H1 (cell line): ENCODE data around the gene PAGE2. TPM values are rescaled to one million over a fixed set of nuclear protein-coding genes. Genes with fewer than 3 reads are reported as not detected.

ENCODE experiments used
- CTCF ChIA-PET: fragments of 300-600 bp; sonication (Branson Sonifier 250); formaldehyde crosslinking; loops from one replicate; lab custom pipeline; 2021; ENCODE audit not compliant: partially characterized antibody; lab: Charles Lee
- POLR2A ChIA-PET: fragments of 300-600 bp; sonication (Branson Sonifier 250); formaldehyde crosslinking; loops from one replicate; lab custom pipeline; 2021; ENCODE audit warnings: inconsistent platforms; ENCODE audit not compliant: partially characterized antibody; lab: Charles Lee
- DNase-seq, 2 experiments: peaks; one replicate each; pipeline versions ENCODE4 v3.0.0 to v3.0.0-alpha.2; 2010 to 2022; ENCODE audit warnings: low spot score in 2 of 2, low read depth in 1 of 2, mixed read lengths in 1 of 2
- FAIRE-seq: peaks from 2 replicates; lab custom pipeline; 2011; peaks lifted over from hg19 to GRCh38; lab: Jason Lieb, UNC
- H2AFZ ChIP-seq: 2 replicates; pipeline ENCODE4 v1.8.1; 2012; ENCODE audit warnings: low read length, inconsistent platforms
- H2AK5ac ChIP-seq: 2 replicates; pipeline ENCODE4 v1.6.1; 2013; ENCODE audit warnings: low read depth, low read length
- H2BK120ac ChIP-seq: replicated peaks from 2 replicates; pipeline ENCODE3; 2013; ENCODE audit warnings: low read depth, low read length, inconsistent platforms
- H2BK12ac ChIP-seq: 2 replicates; pipeline ENCODE4 v1.6.1; 2013; ENCODE audit warnings: low read depth, low read length
- H2BK15ac ChIP-seq: 2 replicates; pipeline ENCODE4 v1.6.1; 2013; ENCODE audit warnings: low read length
- H2BK20ac ChIP-seq: 2 replicates; pipeline ENCODE4 v1.6.1; 2013; ENCODE audit warnings: low read length
- H2BK5ac ChIP-seq: 2 replicates; pipeline ENCODE4 v1.6.1; 2013; ENCODE audit warnings: low read depth, low read length
- H3K14ac ChIP-seq: 2 replicates; pipeline ENCODE4 v1.6.1; 2013; ENCODE audit warnings: inconsistent platforms; ENCODE audit not compliant: insufficient read length
- H3K18ac ChIP-seq: 2 replicates; pipeline ENCODE4 v1.6.1; 2013; ENCODE audit warnings: low read length; ENCODE audit errors: extremely low read depth
- H3K23ac ChIP-seq: 2 replicates; pipeline ENCODE4 v1.6.1; 2013; ENCODE audit warnings: inconsistent platforms; ENCODE audit not compliant: insufficient read length
- H3K23me2 ChIP-seq: 2 replicates; pipeline ENCODE4 v1.6.1; 2013; ENCODE audit warnings: low read depth, low read length
- H3K27ac ChIP-seq: 2 replicates; pipeline ENCODE4 v1.6.1; 2011; ENCODE audit warnings: low read depth, low read length, inconsistent platforms
- H3K27me3 ChIP-seq, 4 experiments: replicated peaks in 1 of 4; 1 replicate in 1 of 4; 2 replicates in 3 of 4; pipeline versions ENCODE4 v1.6.1 to v1.8.1; 2011 to 2013; ENCODE audit warnings: low read length in 3 of 4, mild to moderate bottlenecking in 3 of 4, inconsistent platforms in 2 of 4, mixed read lengths in 2 of 4, moderate library complexity in 1 of 4; ENCODE audit not compliant: control insufficient read depth in 3 of 4, insufficient read depth in 3 of 4; ENCODE audit errors: extremely low read depth in 1 of 4
- H3K36me3 ChIP-seq, 4 experiments: 2 replicates each; pipeline versions ENCODE4 v1.6.1 to v1.8.1; 2011 to 2013; ENCODE audit warnings: mild to moderate bottlenecking in 4 of 4, low read length in 3 of 4, moderate library complexity in 2 of 4, control low read depth in 1 of 4, inconsistent platforms in 1 of 4; ENCODE audit not compliant: insufficient read depth in 4 of 4, control insufficient read depth in 2 of 4
- H3K4ac ChIP-seq: replicated peaks from 2 replicates; pipeline ENCODE3; 2013; ENCODE audit warnings: low read length, low read depth, mixed read lengths, inconsistent platforms; ENCODE audit not compliant: insufficient read length
- H3K4me1 ChIP-seq, 4 experiments: replicated peaks in 1 of 4; 1 replicate in 1 of 4; 2 replicates in 3 of 4; pipeline versions ENCODE4 v1.6.1 to v1.8.1; 2011 to 2013; ENCODE audit warnings: low read length in 3 of 4, inconsistent platforms in 2 of 4, mixed read lengths in 1 of 4; ENCODE audit not compliant: insufficient read depth in 4 of 4, control insufficient read depth in 3 of 4
- H3K4me2 ChIP-seq, 2 experiments: 2 replicates each; pipeline versions ENCODE4 v1.6.1 to v1.8.1; 2011 to 2013; ENCODE audit warnings: low read depth in 2 of 2, low read length in 2 of 2, control low read depth in 1 of 2, inconsistent platforms in 1 of 2, mild to moderate bottlenecking in 1 of 2; ENCODE audit not compliant: insufficient read depth in 1 of 2
- H3K4me3 ChIP-seq, 4 experiments: fragments of 200-600, 300-600 bp in 1 of 4; sonication (generic), shearing (Covaris generic), sonication (Bioruptor Twin) in 1 of 4; 2 replicates each; pipeline versions ENCODE4 v1.5.1 to v1.8.1; 2011 to 2016; ENCODE audit warnings: low read length in 4 of 4, low read depth in 3 of 4, control low read depth in 2 of 4, inconsistent platforms in 2 of 4, mild to moderate bottlenecking in 2 of 4, mixed read lengths in 1 of 4, moderate library complexity in 1 of 4; ENCODE audit not compliant: insufficient read depth in 2 of 4; ENCODE audit errors: extremely low read depth in 1 of 4
- H3K56ac ChIP-seq: replicated peaks from 2 replicates; pipeline ENCODE3; 2013; ENCODE audit warnings: low read depth, mild to moderate bottlenecking, mixed read lengths, low read length, inconsistent platforms; ENCODE audit not compliant: insufficient read length
- H3K79me1 ChIP-seq: 2 replicates; pipeline ENCODE4 v1.6.1; 2013; ENCODE audit warnings: low read depth, low read length, control low read depth
- H3K79me2 ChIP-seq, 2 experiments: 2 replicates each; pipeline versions ENCODE4 v1.6.1 to v1.8.1; 2012 to 2013; ENCODE audit warnings: low read length in 2 of 2, mild to moderate bottlenecking in 2 of 2, inconsistent platforms in 1 of 2; ENCODE audit not compliant: insufficient read depth in 2 of 2, control insufficient read depth in 1 of 2
- H3K9ac ChIP-seq, 4 experiments: replicated peaks in 1 of 4; 1 replicate in 1 of 4; 2 replicates in 3 of 4; pipeline versions ENCODE4 v1.6.1 to v1.8.1; 2011 to 2013; ENCODE audit warnings: low read depth in 3 of 4, low read length in 3 of 4, control low read depth in 2 of 4, mild to moderate bottlenecking in 2 of 4, moderate library complexity in 2 of 4, inconsistent platforms in 1 of 4; ENCODE audit errors: extremely low read depth in 1 of 4
- H3K9me3 ChIP-seq, 2 experiments: 2 replicates each; pipeline versions ENCODE4 v1.6.1 to v1.8.1; 2012 to 2013; ENCODE audit warnings: mild to moderate bottlenecking in 2 of 2, moderate library complexity in 2 of 2, control low read depth in 1 of 2, inconsistent platforms in 1 of 2, low read depth in 1 of 2, low read length in 1 of 2, mixed read lengths in 1 of 2; ENCODE audit not compliant: insufficient read depth in 2 of 2
- H4K20me1 ChIP-seq, 2 experiments: replicated peaks in 1 of 2; 2 replicates each; pipeline versions ENCODE3 to v1.8.1; 2011 to 2013; ENCODE audit warnings: inconsistent platforms in 2 of 2, low read length in 2 of 2, mild to moderate bottlenecking in 1 of 2; ENCODE audit not compliant: insufficient read depth in 2 of 2, control insufficient read depth in 1 of 2
- H4K5ac ChIP-seq: 2 replicates; pipeline ENCODE4 v1.6.1; 2013; ENCODE audit warnings: low read length, low read depth, mixed read lengths, inconsistent platforms; ENCODE audit not compliant: insufficient read length
- H4K8ac ChIP-seq: 2 replicates; pipeline ENCODE4 v1.8.0; 2013; ENCODE audit warnings: mild to moderate bottlenecking, moderate library complexity, low read length, inconsistent platforms; ENCODE audit not compliant: insufficient read depth; ENCODE audit errors: extremely low read depth
- H4K91ac ChIP-seq: replicated peaks from 2 replicates; pipeline ENCODE3; 2013; ENCODE audit warnings: low read length, mixed read lengths, inconsistent platforms; ENCODE audit not compliant: insufficient read length
- BCL11A ChIP-seq, 2 experiments: IDR thresholded peaks; one replicate each; pipeline ENCODE4 v1.6.1; 2011; ENCODE audit warnings: low read depth in 2 of 2, low read length in 2 of 2, mild to moderate bottlenecking in 2 of 2
- CBX5 ChIP-seq: fragments of 300-800, 300-1000 bp; sonication (generic); IDR thresholded peaks from 2 replicates; pipeline ENCODE4 v1.7.1; 2016; ENCODE audit warnings: antibody characterized with exemption, low read length, low read depth
- CREB1 ChIP-seq: IDR thresholded peaks from 2 replicates; pipeline ENCODE4 v1.6.1; 2012; ENCODE audit warnings: inconsistent platforms
- E2F6 ChIP-seq: IDR thresholded peaks from 2 replicates; pipeline ENCODE4 v1.6.1; 2012; ENCODE audit warnings: inconsistent platforms
- FOSL1 ChIP-seq: IDR thresholded peaks from 2 replicates; pipeline ENCODE4 v1.6.1; 2011; ENCODE audit warnings: mild to moderate bottlenecking, low read depth, low read length, moderate library complexity; ENCODE audit not compliant: insufficient read depth
- HDAC6 ChIP-seq: IDR thresholded peaks from one replicate; pipeline ENCODE4 v1.7.1; 2012; ENCODE audit warnings: low read depth, mild to moderate bottlenecking, inconsistent platforms, low read length, moderate library complexity
- POU5F1 ChIP-seq: IDR thresholded peaks from 2 replicates; pipeline ENCODE4 v1.6.1; 2011; ENCODE audit warnings: low read depth, mild to moderate bottlenecking, low read length, moderate library complexity
- RAD21 ChIP-seq, 2 experiments: IDR thresholded peaks in 1 of 2; conservative IDR thresholded peaks in 1 of 2; 2 replicates each; pipeline ENCODE4 v1.6.1; 2011; ENCODE audit warnings: low read depth in 2 of 2, low read length in 2 of 2, improper control_type of control experiment in 1 of 2, inconsistent platforms in 1 of 2, mild to moderate bottlenecking in 1 of 2, moderate library complexity in 1 of 2
- SIN3A ChIP-seq, 2 experiments: IDR thresholded peaks in 1 of 2; conservative IDR thresholded peaks in 1 of 2; 2 replicates each; pipeline ENCODE4 v1.6.1; 2011 to 2012; ENCODE audit warnings: low read length in 2 of 2, improper control_type of control experiment in 1 of 2, low read depth in 1 of 2, mild to moderate bottlenecking in 1 of 2
- TCF12 ChIP-seq: IDR thresholded peaks from 2 replicates; pipeline ENCODE4 v1.6.1; 2011; ENCODE audit warnings: low read depth, mild to moderate bottlenecking, low read length
- USF2 ChIP-seq: IDR thresholded peaks from 2 replicates; pipeline ENCODE4 v1.6.1; 2011; ENCODE audit warnings: low read length, improper control_type of control experiment
- polyA plus RNA-seq, 7 experiments: library from polyadenylated mRNA; depleted of rRNA in 3 of 7; stranded (reverse) in 5 of 7; unstranded in 2 of 7; fragments of >200 nt in 5 of 7; fragments of 200-250 nt in 2 of 7; gene quantifications; 1 replicate in 5 of 7; 2 replicates in 1 of 7; 4 replicates in 1 of 7; pipeline versions ENCODE4 v1.2.1 to v1.2.3, GENCODE V29; 2011 to 2013; ENCODE audit warnings: missing spikeins in 2 of 7, mixed read lengths in 2 of 7
- total RNA-seq: library from RNA; stranded (reverse); fragmentation: NEBNext Ultra II Directional; extraction: Animal tissue kit (Norgen Biotek cat#: 25700); gene quantifications from 2 replicates; pipeline ENCODE4 v1.2.1, GENCODE V29; 2021

PAGE2 gene
- total and polyA plus RNA-seq, 2 of the 8 experiments (the other 6 are each of a cell fraction or from before 2014, with no cell fraction given) = not detected

GRCh38 chrX:55107262-55107661 lies 18.4 kb downstream of the PAGE2 start:
- Histone ChIP-seq H4K8ac (no peak overlapping the region), H2BK20ac (no peak overlapping the region), H2BK5ac (no peak overlapping the region), H3K79me2 (no peaks in the 10 kb centered on the region), H3K4me1 (no peaks in the 10 kb centered on the region), H3K27ac (no peak overlapping the region), H2BK15ac (no peak overlapping the region), H3K36me3 (no peaks in the 10 kb centered on the region), H3K9me3 (no peaks in the 10 kb centered on the region; a peak in 1 of 4 replicates), H4K20me1 (no peaks in the 10 kb centered on the region), H3K4me3 (no peak overlapping the region), H3K4ac (no peak overlapping the region), H4K91ac (no peak overlapping the region), H2BK12ac (no peak overlapping the region), H3K23ac (no peak overlapping the region), H2AK5ac (no peak overlapping the region), H4K5ac (no peak overlapping the region), H3K23me2 (no peaks in the 10 kb centered on the region), H3K27me3 (no peaks in the 10 kb centered on the region), H3K56ac (no peak overlapping the region), H3K14ac (no peak overlapping the region), H3K79me1 (no peaks in the 10 kb centered on the region), H3K9ac (no peak overlapping the region), H3K18ac (no peak overlapping the region), H3K4me2 (no peak overlapping the region), H2BK120ac (no peak overlapping the region), H2AFZ (no peak overlapping the region)
- ChIA-PET CTCF (no interaction called here), POLR2A (no interaction called here)
- TF ChIP-seq SIN3A (conservative IDR thresholded peaks at IDR 0.05 in 1 of 2, IDR thresholded peaks at IDR 0.05 in 1 of 2; ENCODE audit: low read depth in 1 of 2, low read length in 2 of 2) (no peak), CBX5 (no peak), FOSL1 (no peak), POU5F1 (no peak), HDAC6 (no peak), CREB1 (no peak), RAD21 (IDR thresholded peaks at IDR 0.05 in 1 of 2, conservative IDR thresholded peaks at IDR 0.05 in 1 of 2; ENCODE audit: low read depth in 2 of 2, low read length in 2 of 2) (no peak), E2F6 (no peak), TCF12 (no peak), USF2 (no peak), BCL11A (IDR thresholded peaks at IDR 0.05; ENCODE audit: low read depth in 2 of 2, low read length in 2 of 2) (no peak)
- FAIRE-seq = no peak
- DNase-seq = no peak
